GM10266 (cell line): ENCODE measurements around the gene APOC4.
"Not testable (repeated sequence)": the region's sequence is repeated elsewhere in the genome, so short reads cannot be mapped to it uniquely, and the experiment has no call there.

ENCODE experiments used
- DNase-seq: peaks from one replicate; pipeline ENCODE4 v3.0.0; 2012; ENCODE audit errors: extremely low spot score
- CTCF ChIP-seq: IDR thresholded peaks from 2 replicates; pipeline ENCODE4 v1.5.1; 2012; ENCODE audit warnings: mild to moderate bottlenecking, low read depth; ENCODE audit not compliant: control insufficient read depth, insufficient read depth; ENCODE audit errors: missing control alignments

The APOC4 gene

GRCh38 chr19:44925114-44925891, 16.7 kb upstream of the APOC4 start:
- no peak for TF ChIP-seq CTCF

DNA sequence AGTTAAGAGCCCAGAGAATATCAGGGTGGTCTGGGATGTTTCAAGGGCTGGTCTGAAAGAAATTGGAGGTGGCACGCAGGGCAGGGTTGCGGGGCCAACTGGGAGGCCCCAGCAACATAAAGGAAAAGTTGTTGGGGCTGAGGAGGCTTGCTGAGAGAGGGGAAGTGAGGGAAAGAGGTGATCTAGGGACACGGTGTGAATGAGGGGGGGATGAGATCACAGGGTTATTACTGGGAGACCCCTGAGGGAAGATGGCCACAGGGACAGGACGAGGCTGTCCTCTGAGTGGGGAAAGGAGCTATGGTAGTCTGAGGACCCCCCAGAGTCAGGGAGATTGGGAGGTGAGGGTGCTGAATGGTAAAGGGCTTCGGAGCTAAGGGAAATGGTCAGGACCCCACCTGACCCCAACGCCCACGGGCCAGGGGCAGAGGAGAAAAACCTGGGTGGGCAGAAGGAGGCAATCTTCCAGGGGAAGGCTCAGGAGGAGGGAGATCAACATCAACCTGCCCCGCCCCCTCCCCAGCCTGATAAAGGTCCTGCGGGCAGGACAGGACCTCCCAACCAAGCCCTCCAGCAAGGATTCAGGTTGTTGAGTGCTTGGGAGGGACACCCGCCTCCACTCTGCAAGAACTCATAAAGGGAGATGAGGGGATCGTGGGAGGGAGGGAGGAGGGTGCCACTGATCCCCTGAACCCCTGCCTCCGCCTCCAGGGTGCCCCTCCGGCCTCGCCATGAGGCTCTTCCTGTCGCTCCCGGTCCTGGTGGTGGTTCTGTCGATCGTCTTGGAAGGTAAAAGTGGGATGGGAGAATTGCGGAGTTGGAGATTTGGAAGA, 15.6 kb upstream of the APOC4 start:
- not testable (repeated sequence) for DNase-seq

More at GRCh38 chr19:44925114-44925891, 16.7 kb upstream of the APOC4 start:
- DNase-seq = no peak

- no peak for DNase-seq
- TF ChIP-seq CTCF = no peak
These were observed 14.3 kb upstream of the APOC4 start for GRCh38 chr19:44927746-44928145.

- no peak for TF ChIP-seq CTCF
- DNase-seq = no peak
These were observed 11.9 kb upstream of the APOC4 start for GRCh38 chr19:44930088-44930487.

GRCh38 chr19:44931541-44931940, 10.5 kb upstream of the APOC4 start:
- DNase-seq = no peak
- TF ChIP-seq CTCF = no peak

DNA sequence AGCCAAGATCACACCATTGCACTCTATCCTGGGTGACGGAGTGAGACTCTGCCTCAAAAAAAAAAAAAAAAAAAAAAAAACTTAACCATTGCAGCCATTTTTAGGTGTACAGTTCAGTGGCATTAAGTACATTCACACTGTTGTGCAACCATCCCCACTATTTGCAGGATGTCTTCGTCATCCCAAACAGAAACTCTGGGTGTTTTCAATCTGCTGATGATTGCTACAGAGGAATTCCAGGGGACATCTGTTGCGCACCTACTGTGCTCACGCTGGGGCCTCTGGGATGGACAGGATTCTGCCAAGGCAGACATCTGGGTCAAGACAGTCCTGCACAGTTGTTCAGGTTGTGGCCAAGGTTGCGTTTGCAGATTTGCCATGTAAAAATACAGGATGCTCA, 2.4 kb upstream of the APOC4 start:
- DNase-seq = no peak
- TF ChIP-seq CTCF = no peak

DNA sequence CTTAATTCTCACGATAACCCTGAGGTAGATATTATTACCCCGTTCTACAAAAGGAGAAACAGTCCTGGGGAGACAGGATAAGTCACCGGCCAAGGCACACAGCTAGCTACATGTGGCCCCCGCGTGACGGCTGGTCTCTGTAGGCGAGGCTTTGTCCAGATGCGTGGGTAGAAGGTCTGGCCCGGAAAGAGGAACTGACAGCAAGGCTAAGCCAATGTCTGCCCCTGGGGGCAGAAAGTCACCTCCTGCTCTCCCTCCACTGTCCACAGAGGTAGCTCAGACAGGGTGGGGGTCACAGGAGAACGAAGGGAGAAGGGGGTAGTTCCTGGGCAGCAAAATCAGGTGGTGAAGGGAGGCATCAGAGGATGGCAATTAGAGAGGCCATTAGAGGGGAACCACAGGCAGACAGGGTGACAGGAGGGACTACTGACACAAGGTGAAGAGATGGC, 1.8 kb downstream of the APOC4 start:
- peak; percentile 13 for TF ChIP-seq CTCF
- DNase-seq = peak; percentile 78
